GM23248 (cell line): Measurements from ENCODE around the gene KNDC1. TPM values are rescaled to one million over a fixed set of nuclear protein-coding genes. Genes with fewer than 3 reads are reported as not detected.

Source experiments
- DNase-seq: peaks from one replicate; pipeline ENCODE4 v3.0.0-alpha.2; 2015
- H2AFZ ChIP-seq: fragments of 200-600 bp; sonication (generic); 2 replicates; pipeline ENCODE4 v1.6.1; 2016; ENCODE audit warnings: antibody characterized with exemption
- H3F3A ChIP-seq: fragments of 200-600 bp; sonication (generic); 2 replicates; pipeline ENCODE4 v1.6.1; 2016; ENCODE audit warnings: mild to moderate bottlenecking, antibody characterized with exemption, mixed run types; ENCODE audit not compliant: insufficient read depth
- H3K27ac ChIP-seq: fragments of 200-600 bp; sonication (generic); 2 replicates; pipeline ENCODE4 v1.5.1; 2016; ENCODE audit warnings: mild to moderate bottlenecking
- H3K27me3 ChIP-seq: fragments of 200-600 bp; sonication (generic); replicated peaks from 2 replicates; pipeline ENCODE4 v1.6.1; 2016; ENCODE audit warnings: mild to moderate bottlenecking; ENCODE audit not compliant: insufficient read depth
- H3K36me3 ChIP-seq: fragments of 200-600 bp; sonication (generic); 2 replicates; pipeline ENCODE4 v1.6.1; 2016; ENCODE audit warnings: low read depth, mild to moderate bottlenecking
- H3K4me1 ChIP-seq: fragments of 200-600 bp; sonication (generic); 2 replicates; pipeline ENCODE4 v1.6.1; 2016; ENCODE audit warnings: mild to moderate bottlenecking; ENCODE audit not compliant: insufficient read depth
- H3K4me2 ChIP-seq: fragments of 200-600 bp; sonication (generic); one replicate; pipeline ENCODE4 v1.6.1; 2016; ENCODE audit warnings: mild to moderate bottlenecking; ENCODE audit not compliant: unreplicated experiment
- H3K4me3 ChIP-seq: fragments of 200-600 bp; sonication (generic); 2 replicates; pipeline ENCODE4 v1.5.1; 2016; ENCODE audit warnings: mild to moderate bottlenecking
- H3K79me2 ChIP-seq: fragments of 200-600 bp; sonication (generic); 2 replicates; pipeline ENCODE4 v1.6.1; 2016; ENCODE audit warnings: mild to moderate bottlenecking; ENCODE audit not compliant: insufficient read depth
- H3K9ac ChIP-seq: fragments of 200-600 bp; sonication (generic); 2 replicates; pipeline ENCODE4 v1.6.1; 2016; ENCODE audit warnings: mild to moderate bottlenecking
- H3K9me2 ChIP-seq: fragments of 200-600 bp; sonication (generic); 2 replicates; pipeline ENCODE4 v1.6.1; 2016; ENCODE audit warnings: mixed run types, mild to moderate bottlenecking, moderate library complexity; ENCODE audit not compliant: insufficient read depth
- H3K9me3 ChIP-seq: fragments of 200-600 bp; sonication (generic); one replicate; pipeline ENCODE4 v1.6.1; 2017; ENCODE audit warnings: low read depth
- H4K20me1 ChIP-seq: fragments of 200-600 bp; sonication (generic); 2 replicates; pipeline ENCODE4 v1.6.0; 2016; ENCODE audit not compliant: insufficient read depth
- EZH2 ChIP-seq: fragments of 200-600 bp; sonication (generic); IDR thresholded peaks from 2 replicates; pipeline ENCODE4 v1.6.1; 2018; ENCODE audit warnings: antibody characterized with exemption, mild to moderate bottlenecking; ENCODE audit not compliant: insufficient read depth, poor library complexity, severe bottlenecking
- EZH2phosphoT487 ChIP-seq: fragments of 200-600 bp; sonication (generic); IDR thresholded peaks from 2 replicates; pipeline ENCODE4 v1.6.1; 2018; ENCODE audit warnings: antibody characterized with exemption, moderate library complexity, mild to moderate bottlenecking, low read depth; ENCODE audit not compliant: insufficient read depth
- WGBS, 2 experiments: methylation state at CpG; one replicate each; pipeline ENCODE4 v1.1.6; 2015 to 2017; ENCODE audit warnings: low lambda C conversion rate in 2 of 2, low coverage in 1 of 2; ENCODE audit errors: missing lambda C conversion rate in 2 of 2; 5-methylcytosine and 5-hydroxymethylcytosine counted together
- in situ Hi-C: fragments of 300-500 bp; cut with MboI; formaldehyde crosslinking; loops from 2 replicates; pipeline ENCODE4 v1.15.0; 2020
- polyA plus RNA-seq: library from polyadenylated mRNA; unstranded; fragments of >200 nt; fragmentation: Nextera tagmentation; extraction: Ambion mirVana; gene quantifications from 2 replicates; pipeline ENCODE4 v1.2.1, GENCODE V29; 2016
- total RNA-seq: library from RNA; depleted of rRNA; stranded (reverse); fragments of >200 nt; shearing (Covaris generic); gene quantifications from 2 replicates; pipeline ENCODE4 v1.2.3, GENCODE V29; 2014

KNDC1 gene
- total and polyA plus RNA-seq, 2 experiments from 2014 or later, result 0.44 to 0.54 TPM

GRCh38 chr10:133160826-133161471 is 930 bp downstream of the KNDC1 start:
- H3K4me2 ChIP-seq, result peak overlapping the region; percentile 79
- WGBS, 2 experiments, result 8 to 10% methylated on average over 21 to 23 of the region's 29 CpGs

DNA sequence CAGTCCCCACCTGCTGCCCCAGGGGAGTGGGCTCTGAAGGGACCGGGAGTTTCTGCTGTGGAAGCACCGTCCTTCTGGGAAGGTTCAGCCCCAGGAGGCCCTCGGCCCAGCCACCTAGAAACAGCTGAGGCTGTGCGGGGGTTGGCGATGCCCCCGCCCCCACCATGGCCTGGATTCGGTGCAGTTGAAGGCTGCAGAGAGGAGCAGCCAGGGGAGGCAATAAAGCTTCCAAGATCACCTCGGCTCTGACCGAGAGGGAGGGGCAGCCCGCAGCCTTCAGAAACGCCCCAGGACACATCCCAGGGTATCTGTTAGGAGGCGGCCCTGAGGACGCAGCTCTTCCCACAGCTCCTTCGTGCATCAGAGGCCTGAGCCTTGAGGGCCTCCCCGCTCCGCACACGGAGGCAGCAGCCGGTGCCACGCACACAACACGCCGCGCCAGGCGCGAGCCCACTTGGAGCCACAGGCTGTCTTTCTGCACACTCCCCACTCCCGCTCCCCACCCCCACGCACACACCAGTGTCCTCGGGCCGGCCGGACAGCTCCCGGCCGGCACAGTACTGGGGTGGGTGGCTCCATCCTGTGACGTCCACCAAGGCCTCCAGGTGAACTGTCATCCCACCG is 1.6 kb downstream of the KNDC1 start:
- peaks cover 8% of the 10 kb centered on the region; the same call in 1 of the 2 replicates for H3K27me3 ChIP-seq
- in situ Hi-C loops, result no loop called here

More at GRCh38 chr10:133160826-133161471, 930 bp downstream of the KNDC1 start:
- H3K27ac ChIP-seq, result no peak overlapping the region
- no peaks in the 10 kb centered on the region for H3K9me3 ChIP-seq
- no peak for DNase-seq
- peak overlapping the region; percentile 70 for H3K4me3 ChIP-seq
- peaks cover 9% of the 10 kb centered on the region; the same call in 1 of the 2 replicates for H3K27me3 ChIP-seq
- no peaks in the 10 kb centered on the region for H3K9me2 ChIP-seq
- H4K20me1 ChIP-seq, result no peaks in the 10 kb centered on the region
- peak overlapping the region; percentile 55 for H3K9ac ChIP-seq
- no peaks in the 10 kb centered on the region for H3F3A ChIP-seq
- in situ Hi-C loops, result no loop called here
- no peaks in the 10 kb centered on the region for H3K79me2 ChIP-seq
- no peaks in the 10 kb centered on the region for H3K4me1 ChIP-seq
- no peaks in the 10 kb centered on the region for H3K36me3 ChIP-seq
- no peak for TF ChIP-seq EZH2phosphoT487
- no peak for TF ChIP-seq EZH2
- peak overlapping the region; percentile 43 for H2AFZ ChIP-seq

GRCh38 chr10:133162178-133162909 is 2.3 kb downstream of the KNDC1 start:
- H3K27ac ChIP-seq, result no peak overlapping the region

More for the DNA sequence above, 1.6 kb downstream of the KNDC1 start:
- no peaks in the 10 kb centered on the region for H3F3A ChIP-seq
- no peak for TF ChIP-seq EZH2phosphoT487
- TF ChIP-seq EZH2, result no peak
- no peaks in the 10 kb centered on the region for H3K36me3 ChIP-seq
- H3K9ac ChIP-seq, result no peak overlapping the region
- no peak overlapping the region for H2AFZ ChIP-seq
- DNase-seq, result no peak
- H3K9me2 ChIP-seq, result no peaks in the 10 kb centered on the region
- H3K4me2 ChIP-seq, result no peak overlapping the region
- no peak overlapping the region for H3K27ac ChIP-seq
- no peaks in the 10 kb centered on the region for H4K20me1 ChIP-seq
- no peaks in the 10 kb centered on the region for H3K9me3 ChIP-seq
- H3K4me1 ChIP-seq, result no peaks in the 10 kb centered on the region
- WGBS, 2 experiments, result 48 to 70% methylated on average over 18 to 33 of the region's 33 CpGs
- H3K4me3 ChIP-seq, result no peak overlapping the region
- H3K79me2 ChIP-seq, result no peaks in the 10 kb centered on the region

More at GRCh38 chr10:133162178-133162909, 2.3 kb downstream of the KNDC1 start:
- no peaks in the 10 kb centered on the region for H3K9me2 ChIP-seq
- no peaks in the 10 kb centered on the region for H4K20me1 ChIP-seq
- H2AFZ ChIP-seq, result no peak overlapping the region
- H3K4me2 ChIP-seq, result no peak overlapping the region
- no peaks in the 10 kb centered on the region for H3F3A ChIP-seq
- H3K4me1 ChIP-seq, result no peaks in the 10 kb centered on the region
- no peak overlapping the region for H3K9ac ChIP-seq
- in situ Hi-C loops, result no loop called here
- no peak overlapping the region for H3K4me3 ChIP-seq
- WGBS, 2 experiments, result 77% methylated on average over 22 of the region's 22 CpGs
- DNase-seq, result no peak
- H3K27me3 ChIP-seq, result peaks cover 4% of the 10 kb centered on the region; the same call in 1 of the 2 replicates
- H3K79me2 ChIP-seq, result no peaks in the 10 kb centered on the region
- TF ChIP-seq EZH2 (no peak), EZH2phosphoT487 (no peak)
- H3K9me3 ChIP-seq, result no peaks in the 10 kb centered on the region
- no peaks in the 10 kb centered on the region for H3K36me3 ChIP-seq
